T-cell (primary cell): Measurements from ENCODE around the gene BMP8B. TPM values are rescaled to one million over a fixed set of nuclear protein-coding genes. Genes with fewer than 3 reads are reported as not detected.
A peak's percentile ranks its signal among the peaks of the same experiment; 100 is the strongest.
"Not testable (repeated sequence)": the region's sequence is repeated elsewhere in the genome, so short reads cannot be mapped to it uniquely, and the experiment has no call there.

Source experiments
- ATAC-seq, 4 experiments: fragments of 200-7000 bp in 3 of 4; fragments of 150-1000 bp in 1 of 4; cut with Tn5 transposase; replicated peaks in 1 of 4; 1 replicate in 3 of 4; 2 replicates in 1 of 4; pipeline ENCODE4 v1.10.0; 2021; ENCODE audit warnings: moderate library complexity in 3 of 4, mild to moderate bottlenecking in 2 of 4, moderate number of reproducible peaks in 1 of 4
- CTCF ChIA-PET, 2 donors: fragments of 300-600 bp; sonication (Branson Sonifier 250); formaldehyde crosslinking; loops; one replicate each; lab custom pipeline; 2022; ENCODE audit warnings: antibody characterized with exemption in 2 of 2; lab: Charles Lee
- POLR2A ChIA-PET, 2 donors: fragments of 300-600 bp; sonication (Branson Sonifier 250); formaldehyde crosslinking; loops; one replicate each; lab custom pipeline; 2022; ENCODE audit warnings: antibody characterized with exemption in 2 of 2; lab: Charles Lee
- DNase-seq, 35 experiments: peaks; one replicate each; pipeline versions ENCODE4 v3.0.0 to v3.0.0-alpha.2; 2013 to 2023
- H3K27ac ChIP-seq: one replicate; pipeline ENCODE4 v1.5.1; 2013; ENCODE audit warnings: low read length
- H3K27me3 ChIP-seq, 2 experiments: replicated peaks in 1 of 2; 1 replicate in 1 of 2; 2 replicates in 1 of 2; pipeline versions ENCODE4 v1.6.1 to v1.7.0; 2013; ENCODE audit warnings: low read length in 1 of 2, mixed read lengths in 1 of 2; ENCODE audit not compliant: control insufficient read depth in 2 of 2, insufficient read depth in 2 of 2; ENCODE audit errors: extremely low read depth in 1 of 2
- H3K36me3 ChIP-seq, 2 donors: 1 replicate in 1 of 2; 2 replicates in 1 of 2; pipeline versions ENCODE4 v1.6.1 to v1.7.0; 2013; ENCODE audit warnings: low read length in 1 of 2; ENCODE audit not compliant: control insufficient read depth in 2 of 2, insufficient read depth in 1 of 2; ENCODE audit errors: extremely low read depth in 1 of 2
- H3K4me1 ChIP-seq, 2 experiments: 1 replicate in 1 of 2; 2 replicates in 1 of 2; pipeline versions ENCODE4 v1.6.1 to v1.7.0; 2013; ENCODE audit warnings: low read length in 2 of 2, mixed read lengths in 1 of 2; ENCODE audit not compliant: insufficient read depth in 2 of 2, control insufficient read depth in 1 of 2; ENCODE audit errors: extremely low read depth in 1 of 2
- H3K4me3 ChIP-seq, 2 donors: 1 replicate in 1 of 2; 2 replicates in 1 of 2; pipeline versions ENCODE4 v1.5.1 to v1.7.0; 2013; ENCODE audit warnings: mild to moderate bottlenecking in 2 of 2, low read length in 1 of 2, moderate library complexity in 1 of 2; ENCODE audit not compliant: control insufficient read depth in 1 of 2; ENCODE audit errors: extremely low read depth in 1 of 2
- H3K9me3 ChIP-seq: 2 replicates; pipeline ENCODE4 v1.7.0; 2013
- H3K27ac Mint-ChIP-seq, 2 donors: one replicate each; pipeline ENCODE4 v1.8.0; 2020 to 2021; ENCODE audit warnings: mild to moderate bottlenecking in 2 of 2, mixed read lengths in 2 of 2
- H3K27me3 Mint-ChIP-seq, 2 donors: one replicate each; pipeline ENCODE4 v1.8.0; 2021 to 2022; ENCODE audit warnings: mixed read lengths in 2 of 2
- H3K36me3 Mint-ChIP-seq: one replicate; pipeline ENCODE4 v1.8.0; 2021; ENCODE audit warnings: mixed read lengths
- H3K4me1 Mint-ChIP-seq, 3 donors: one replicate each; pipeline ENCODE4 v1.8.0; 2020 to 2022; ENCODE audit warnings: mixed read lengths in 3 of 3, mild to moderate bottlenecking in 1 of 3
- H3K4me3 Mint-ChIP-seq, 3 donors: one replicate each; pipeline ENCODE4 v1.8.0; 2020 to 2022; ENCODE audit warnings: mild to moderate bottlenecking in 3 of 3, mixed read lengths in 3 of 3, moderate library complexity in 3 of 3
- H3K9me3 Mint-ChIP-seq, 3 donors: one replicate each; pipeline ENCODE4 v1.8.0; 2020 to 2022; ENCODE audit warnings: mixed read lengths in 3 of 3
- WGBS: methylation state at CpG from one replicate; pipeline ENCODE4 v1.1.5; 2013; ENCODE audit warnings: missing lambda C conversion rate; ENCODE audit not compliant: insufficient coverage; 5-methylcytosine and 5-hydroxymethylcytosine counted together
- total RNA-seq, 35 experiments: library from RNA in 6 of 35; stranded (reverse) in 6 of 35; fragments of 120-200 nt in 1 of 35; gene quantifications; one replicate each; pipeline versions ENCODE4 v1.2.1 to v1.2.4 and lab custom pipeline; 2013 to 2026

The BMP8B gene
- total RNA-seq, 5 donors from 2014 or later (not counting 1 experiment from before 2014, with no cell fraction given) = 0.33 to 1.3 (median 0.76) TPM

DNA sequence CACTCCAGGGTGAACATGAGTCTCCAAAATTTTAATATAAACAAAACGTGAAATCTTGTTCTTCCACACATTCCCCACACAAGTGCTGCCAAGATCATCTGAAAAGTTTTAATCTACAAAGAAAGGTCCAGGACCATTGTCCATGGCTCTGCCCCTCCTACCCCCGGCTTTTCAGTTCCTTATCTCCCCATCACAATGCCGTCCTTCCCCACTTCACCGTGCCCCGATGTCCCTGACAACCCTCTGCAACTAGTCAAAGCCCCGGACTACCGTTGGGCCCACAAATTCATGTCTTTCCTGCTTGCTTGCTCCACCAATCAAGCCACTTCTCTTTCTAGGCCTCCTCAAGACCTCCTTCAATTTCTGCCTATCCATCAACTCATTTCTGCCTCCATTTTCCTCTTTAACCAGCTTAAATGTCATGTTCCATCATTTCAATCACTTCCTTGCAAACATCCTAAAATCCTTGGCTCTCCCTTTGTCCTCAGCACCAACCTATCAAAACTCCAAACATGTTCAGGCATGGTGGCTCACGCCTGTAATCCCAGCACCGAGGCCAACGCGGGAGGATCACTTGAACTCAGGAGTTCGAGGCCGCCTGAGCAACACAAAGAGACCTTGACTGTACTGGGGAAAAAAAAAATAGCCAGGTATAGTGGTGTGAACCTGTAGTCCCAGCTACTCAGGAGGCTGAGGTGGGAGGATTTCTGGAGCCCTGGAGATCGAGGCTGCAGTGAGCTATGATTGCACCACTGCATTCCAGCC, 14.0 kb upstream of the BMP8B start:
- Histone ChIP-seq H3K4me3 (no peak overlapping the region), H3K4me1 (peaks cover 3 to 15% of the 10 kb centered on the region in 2 experiments), H3K27me3 (no peaks in the 10 kb centered on the region), H3K27ac (no peak overlapping the region), H3K36me3 (no peaks in the 10 kb centered on the region), H3K9me3 (no peaks in the 10 kb centered on the region)
- no peak overlapping the region for H3K27ac Mint-ChIP-seq
- peaks cover 3 to 8% (median 4%) of the 10 kb centered on the region in 3 donors for H3K9me3 Mint-ChIP-seq
- POLR2A ChIA-PET = interaction anchor here in 1 of 2 donors (0.7 kb wide), 1 partner anchor 99 kb away, joined by 5 read pairs; no protein-coding TSS in a partner anchor
- DNase-seq (no peak), ATAC-seq (no peak)
- H3K27me3 Mint-ChIP-seq = no peaks in the 10 kb centered on the region
- CTCF ChIA-PET = interaction anchor here in 1 of 2 donors (0.7 to 1.1 kb wide), 2 partner anchors 196 to 761 kb away, joined by 4 read pairs; no protein-coding TSS in a partner anchor
- WGBS = 79% methylated on average over 9 of the region's 14 CpGs
- peaks cover 9 to 17% (median 11%) of the 10 kb centered on the region in 3 donors for H3K4me1 Mint-ChIP-seq
- no peak overlapping the region for H3K4me3 Mint-ChIP-seq
- H3K36me3 Mint-ChIP-seq = peaks cover 9% of the 10 kb centered on the region

DNA sequence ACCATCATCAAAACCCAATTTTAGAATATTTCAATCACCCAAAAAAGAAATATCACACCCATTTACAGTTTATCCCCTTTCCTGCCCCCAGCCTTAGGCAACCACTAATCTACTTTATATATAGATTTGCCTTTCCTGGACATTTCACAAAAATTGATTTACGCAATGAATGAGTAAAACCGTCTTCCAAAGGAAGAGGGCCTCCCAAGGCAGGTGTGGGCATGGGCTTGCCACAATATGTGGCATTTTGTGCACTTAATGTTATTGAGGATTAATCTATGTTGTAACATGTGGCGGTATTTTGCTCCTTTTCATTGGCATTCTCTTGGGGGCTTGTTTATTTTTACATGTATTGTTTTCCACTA, 11.8 kb upstream of the BMP8B start:
- H3K27me3 Mint-ChIP-seq = no peaks in the 10 kb centered on the region
- H3K36me3 Mint-ChIP-seq = peaks cover 6% of the 10 kb centered on the region
- peaks cover under 1 to 5% (median 2%) of the 10 kb centered on the region in 3 donors for H3K9me3 Mint-ChIP-seq
- ChIA-PET POLR2A (interaction anchor here in 1 of 2 donors (0.6 kb wide), 1 partner anchor 194 kb away, joined by 3 read pairs; no protein-coding TSS in a partner anchor), CTCF (interaction anchor here (0.6 to 2.2 kb wide), 3 partner anchors 46 to 467 kb away, joined by 3 to 14 read pairs (median 6); no protein-coding TSS in a partner anchor)
- H3K4me3 ChIP-seq = no peak overlapping the region
- H3K4me1 Mint-ChIP-seq = peaks cover 9 to 17% (median 11%) of the 10 kb centered on the region in 3 donors
- no peak overlapping the region for H3K27ac ChIP-seq
- H3K4me3 Mint-ChIP-seq = peak overlapping the region in 1 of 3 donors; percentile 79
- 60% methylated on average over 1 of the region's 3 CpGs for WGBS
- ATAC-seq (no peak), DNase-seq (no peak)
- peaks cover 3 to 15% of the 10 kb centered on the region in 2 experiments for H3K4me1 ChIP-seq
- H3K27ac Mint-ChIP-seq = no peak overlapping the region
- H3K27me3 ChIP-seq = no peaks in the 10 kb centered on the region
- H3K36me3 ChIP-seq = no peaks in the 10 kb centered on the region
- H3K9me3 ChIP-seq = no peaks in the 10 kb centered on the region

DNA sequence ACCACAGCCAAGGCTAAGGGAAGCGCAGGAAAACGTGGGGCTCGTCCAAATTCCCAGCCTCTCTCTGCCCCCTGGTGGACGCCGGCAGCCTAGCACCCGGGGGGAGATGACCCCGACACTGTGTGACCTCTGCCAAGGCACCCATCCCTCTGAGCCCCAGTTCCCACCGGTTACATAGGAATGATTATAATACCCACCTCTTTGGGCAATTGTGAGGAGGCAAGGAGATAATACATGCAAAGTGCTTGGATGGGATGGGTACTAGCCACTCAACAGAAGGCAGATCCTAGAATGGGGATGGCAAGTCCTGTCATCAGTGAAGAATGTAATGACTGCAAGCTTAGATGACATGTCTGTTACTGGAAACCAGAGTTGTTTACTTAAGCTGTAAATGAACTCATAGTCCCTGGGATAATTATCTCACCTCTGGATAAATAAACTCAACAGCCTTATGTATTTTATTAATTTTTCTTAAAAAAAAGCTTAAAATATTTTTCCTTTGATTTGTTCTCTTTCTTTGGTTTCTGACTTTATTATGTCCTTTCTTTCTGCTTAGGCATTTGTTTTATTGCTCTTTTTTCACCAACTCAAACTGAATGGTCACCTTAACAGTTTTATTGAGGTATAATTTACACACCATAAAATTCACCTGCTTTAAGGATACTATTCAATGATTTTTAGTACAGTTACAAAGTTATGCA, 11.3 kb upstream of the BMP8B start:
- H3K9me3 ChIP-seq = no peaks in the 10 kb centered on the region
- H3K36me3 ChIP-seq = no peaks in the 10 kb centered on the region
- DNase-seq (peak; percentile 15 to 72 (median 47)), ATAC-seq (peak; percentile 67 to 80 (median 69))
- H3K4me3 ChIP-seq = peak overlapping the region in 1 of 2 donors; percentile 41
- H3K27ac Mint-ChIP-seq = peak overlapping the region; percentile 94 to 95
- H3K4me3 Mint-ChIP-seq = peak overlapping the region; percentile 72 to 79 (median 76)
- peaks cover 3 to 15% of the 10 kb centered on the region in 2 experiments for H3K4me1 ChIP-seq
- H3K27me3 Mint-ChIP-seq = no peaks in the 10 kb centered on the region
- peak overlapping the region; percentile 96 for H3K27ac ChIP-seq
- CTCF ChIA-PET = interaction anchor here (0.5 to 2.2 kb wide), 4 partner anchors 46 to 467 kb away, joined by 3 to 14 read pairs (median 4); no protein-coding TSS in a partner anchor
- peaks cover 0 to under 1% (median 0%) of the 10 kb centered on the region in 3 donors for H3K9me3 Mint-ChIP-seq
- H3K27me3 ChIP-seq = no peaks in the 10 kb centered on the region
- H3K36me3 Mint-ChIP-seq = peaks cover 2% of the 10 kb centered on the region
- peaks cover 9 to 17% (median 11%) of the 10 kb centered on the region in 3 donors for H3K4me1 Mint-ChIP-seq
- POLR2A ChIA-PET = interaction anchor here in 1 of 2 donors (0.6 kb wide), 1 partner anchor 194 kb away, joined by 3 read pairs; no protein-coding TSS in a partner anchor
- 2% methylated on average over 5 of the region's 8 CpGs for WGBS

DNA sequence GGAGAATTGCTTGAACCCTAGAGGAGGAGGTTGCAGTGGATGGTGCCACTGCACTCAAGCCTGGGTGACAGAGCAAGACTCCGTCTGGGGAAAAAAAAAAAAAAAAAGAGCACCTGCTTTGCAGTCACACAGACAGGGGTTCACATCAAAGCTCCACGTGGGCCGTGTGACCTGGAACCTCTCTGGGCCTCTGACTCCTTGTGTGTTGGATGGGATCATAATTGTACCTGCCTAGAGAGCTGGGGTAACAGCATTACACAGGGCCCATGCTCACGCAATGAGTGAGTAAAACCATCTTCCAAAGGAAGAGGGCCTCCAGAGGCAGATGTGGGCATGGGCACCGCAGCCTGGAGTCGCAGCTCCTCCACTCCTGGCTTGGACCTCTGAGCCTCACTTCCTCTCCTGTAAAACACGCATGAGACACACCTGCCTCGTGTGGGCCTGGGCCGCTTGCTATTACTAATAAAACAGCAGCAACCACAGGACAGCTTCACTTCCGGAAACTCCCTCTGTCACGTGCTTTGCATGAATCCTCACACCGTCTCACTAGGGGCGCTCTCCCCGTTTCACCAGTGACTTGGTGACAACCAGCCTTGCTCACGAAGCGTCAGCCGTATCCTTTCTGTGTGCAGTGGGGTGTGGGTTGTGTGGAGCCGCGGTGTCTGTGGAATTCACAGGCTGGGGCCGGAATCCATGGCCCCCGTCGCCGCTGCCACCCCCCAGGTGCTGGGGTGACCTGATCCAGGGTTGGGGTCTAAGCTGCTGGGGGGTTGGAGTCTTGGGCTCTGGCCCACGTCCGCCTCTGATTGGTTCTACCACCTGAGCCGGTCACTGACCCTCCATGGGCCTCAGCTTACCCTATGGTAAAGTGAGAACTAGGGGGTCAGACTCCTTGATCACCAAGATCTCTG, 10.4 kb upstream of the BMP8B start:
- H3K27me3 ChIP-seq, H3K27me3 Mint-ChIP-seq, H3K9me3 ChIP-seq, H3K36me3 ChIP-seq, POLR2A ChIA-PET, H3K36me3 Mint-ChIP-seq, H3K9me3 Mint-ChIP-seq: not testable (repeated sequence)
- 28% methylated on average over 8 of the region's 26 CpGs for WGBS
- Histone ChIP-seq H3K27ac (peak overlapping the region; percentile 96), H3K4me3 (peak overlapping the region; percentile 15 to 41), H3K4me1 (peaks cover 3 to 15% of the 10 kb centered on the region in 2 experiments)
- peak; percentile 94 to 96 (median 96) for ATAC-seq
- H3K4me3 Mint-ChIP-seq = peak overlapping the region; percentile 72 to 79 (median 76)
- CTCF ChIA-PET = interaction anchor here (0.5 to 2.2 kb wide), 9 partner anchors 9 to 1799 kb away, joined by 3 to 14 read pairs (median 4); partner anchors contain the start of gene HPCAL4 (in 1 of the 2)
- H3K4me1 Mint-ChIP-seq = peaks cover 9 to 17% (median 11%) of the 10 kb centered on the region in 3 donors
- peak overlapping the region; percentile 94 to 95 for H3K27ac Mint-ChIP-seq
- peak; percentile 24 to 94 (median 87) for DNase-seq

DNA sequence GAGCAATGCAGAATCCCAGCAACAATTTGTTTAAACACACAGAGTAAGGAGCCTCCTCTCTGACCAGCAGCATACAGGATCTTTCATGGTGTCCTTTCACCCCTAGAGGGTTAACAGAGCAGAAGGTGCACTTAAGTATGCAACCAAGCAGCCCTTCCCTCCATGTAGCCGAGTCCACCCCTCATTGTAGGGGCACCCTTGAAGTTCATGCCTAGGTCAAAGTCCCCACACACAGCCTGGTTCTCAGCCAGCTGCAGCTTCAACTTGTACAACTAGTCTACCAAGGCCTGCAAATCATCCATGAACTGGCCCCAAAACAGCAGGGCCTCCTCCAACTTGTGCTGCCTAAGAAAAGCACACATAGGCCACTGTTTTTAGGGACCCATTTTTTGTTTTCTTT, 7.0 kb upstream of the BMP8B start:
- H3K9me3 ChIP-seq = no peaks in the 10 kb centered on the region
- DNase-seq (no peak), ATAC-seq (no peak)
- WGBS = 80% methylated on average over 1 of the region's 1 CpG
- peaks cover 14 to 21% (median 19%) of the 10 kb centered on the region in 3 donors for H3K4me1 Mint-ChIP-seq
- H3K36me3 Mint-ChIP-seq = no peaks in the 10 kb centered on the region
- peaks cover 11% of the 10 kb centered on the region in 2 donors for H3K27me3 Mint-ChIP-seq
- H3K4me3 ChIP-seq = no peak overlapping the region
- ChIA-PET POLR2A (no interaction called here), CTCF (interaction anchor here (0.6 kb wide), 3 partner anchors 18 to 359 kb away, joined by 3 to 5 read pairs (median 5); no protein-coding TSS in a partner anchor)
- H3K9me3 Mint-ChIP-seq = no peaks in the 10 kb centered on the region
- no peaks in the 10 kb centered on the region for H3K36me3 ChIP-seq
- no peak overlapping the region for H3K27ac ChIP-seq
- peaks cover 6 to 7% of the 10 kb centered on the region in 2 experiments for H3K27me3 ChIP-seq
- no peak overlapping the region for H3K27ac Mint-ChIP-seq
- no peak overlapping the region for H3K4me3 Mint-ChIP-seq
- peaks cover 3 to 15% of the 10 kb centered on the region in 2 experiments for H3K4me1 ChIP-seq
